Gastroesophageal sphincter (tissue), 4 donors: ENCODE measurements around the gene IL17RA. TPM values are rescaled to one million over a fixed set of nuclear protein-coding genes. Genes with fewer than 3 reads are reported as not detected.

Experiments used
- ATAC-seq: fragments of 150-250 bp; one replicate; pipeline ENCODE4 v1.9.1; 2016; ENCODE audit warnings: mild to moderate bottlenecking, moderate library complexity
- H3K27ac ChIP-seq, 4 donors: fragments of 200-600 bp; sonication (generic) in 3 of 4; 1 replicate in 3 of 4; 2 replicates in 1 of 4; pipeline ENCODE4 v1.5.1; 2016 to 2019
- H3K27me3 ChIP-seq: fragments of 200-600 bp; sonication (generic); one replicate; pipeline ENCODE4 v1.5.1; 2019
- H3K36me3 ChIP-seq, 2 donors: fragments of 200-600 bp; sonication (generic); one replicate each; pipeline ENCODE4 v1.5.1; 2019; ENCODE audit warnings: control low read depth in 1 of 2
- H3K4me1 ChIP-seq, 3 donors: fragments of 200-600 bp; sonication (generic); 1 replicate in 2 of 3; 2 replicates in 1 of 3; pipeline ENCODE4 v1.5.1; 2016 to 2019; ENCODE audit warnings: control low read depth in 2 of 3
- H3K4me3 ChIP-seq, 2 donors: fragments of 200-600 bp; sonication (generic); one replicate each; pipeline ENCODE4 v1.5.1; 2019; ENCODE audit warnings: mild to moderate bottlenecking in 1 of 2, moderate library complexity in 1 of 2
- H3K9me3 ChIP-seq, 3 donors: fragments of 200-600 bp; sonication (generic); one replicate each; pipeline ENCODE4 v1.5.1; 2017 to 2019; ENCODE audit warnings: control low read depth in 2 of 3
- EP300 ChIP-seq: sonication (generic); formaldehyde crosslinking; IDR thresholded peaks from one replicate; pipeline ENCODE4 v1.6.1; 2017; ENCODE audit warnings: antibody characterized with exemption, mild to moderate bottlenecking
- POLR2A ChIP-seq, 2 donors: fragments of 450-650 bp; IDR thresholded peaks; one replicate each; pipeline ENCODE4 v1.6.1; 2017; ENCODE audit warnings: antibody characterized with exemption in 2 of 2, mild to moderate bottlenecking in 2 of 2, moderate library complexity in 1 of 2
- POLR2AphosphoS5 ChIP-seq: sonication (generic); formaldehyde crosslinking; IDR thresholded peaks from one replicate; pipeline ENCODE4 v1.6.1; 2017; ENCODE audit warnings: antibody characterized with exemption
- WGBS, 2 donors: methylation state at CpG; one replicate each; pipeline ENCODE4 v1.1.5; 2018; ENCODE audit warnings: low coverage in 1 of 2; 5-methylcytosine and 5-hydroxymethylcytosine counted together
- total RNA-seq, 4 donors: library from RNA; depleted of rRNA; stranded (reverse); fragments of >200 nt; gene quantifications; one replicate each; pipeline ENCODE4 v1.1.0, GENCODE V29; 2016
- TF ChIP-seq, protein P1 (sequence below), 4 experiments: fragments of 200-600 bp in 2 of 4; fragments of 450-650 bp in 2 of 4; sonication (generic) in 1 of 4; IDR thresholded peaks; one replicate each; pipeline ENCODE4 v1.5.1; 2017 to 2019; ENCODE audit warnings: antibody characterized with exemption in 4 of 4, mild to moderate bottlenecking in 2 of 4, moderate library complexity in 2 of 4

IL17RA gene
- total RNA-seq, 4 donors from 2014 or later, result 5.9 to 15.6 (median 14.2) TPM

DNA sequence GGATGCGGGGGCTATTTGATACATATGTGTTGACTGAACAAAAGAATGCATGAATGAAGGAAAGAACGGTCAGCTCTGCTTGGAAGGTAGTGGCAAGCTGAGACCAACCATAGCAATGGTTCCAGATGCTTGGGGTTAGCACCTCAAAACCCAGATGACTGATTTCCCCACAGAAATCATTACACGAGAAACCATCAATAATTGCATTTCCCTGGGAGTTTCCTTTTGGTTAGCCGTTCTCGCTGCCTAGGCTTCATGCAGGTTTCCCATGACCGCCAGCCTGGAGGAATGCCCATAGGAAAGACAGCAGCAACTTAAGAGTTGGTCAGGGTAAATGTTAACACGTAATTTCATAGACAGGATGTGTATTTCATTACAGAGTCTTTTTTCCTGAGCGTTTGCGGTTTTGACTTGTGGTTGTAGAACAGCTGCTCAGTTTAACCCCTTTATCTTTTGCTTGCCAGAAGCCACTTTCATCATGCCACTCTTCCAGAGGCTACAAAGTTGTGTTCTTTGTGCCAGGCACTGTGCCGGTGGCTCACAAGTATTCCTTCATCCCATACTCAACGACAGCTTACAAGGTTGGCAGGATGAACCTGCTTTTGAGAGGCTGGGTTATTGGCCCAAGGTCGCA is 2.8 kb downstream of the IL17RA start:
- no peak for ATAC-seq
- 72 to 77% methylated on average over 7 to 11 of the region's 12 CpGs for WGBS, 2 donors
- peak overlapping the region in 1 of 2 donors; percentile 4 for H3K4me3 ChIP-seq

DNA sequence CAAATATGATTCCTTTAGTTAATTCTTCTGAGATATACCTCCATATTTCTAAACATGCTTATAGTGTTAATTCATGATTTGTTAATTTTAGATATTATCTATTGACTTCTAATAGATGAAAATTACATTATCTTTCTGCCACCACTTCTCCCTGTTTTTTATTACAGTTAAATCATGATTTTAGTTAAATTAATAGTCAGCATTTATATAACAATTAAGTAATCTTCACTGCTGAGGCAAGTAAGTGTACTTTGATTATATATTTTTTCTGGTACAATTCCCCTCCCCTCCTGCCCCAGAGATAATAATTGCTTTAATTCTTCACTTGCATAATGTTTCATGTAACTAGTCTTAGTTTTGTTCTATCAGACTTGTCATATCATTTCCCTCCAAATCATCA is 5.8 kb downstream of the IL17RA start:
- peaks cover 0 to 18% (median 9%) of the 10 kb centered on the region in 3 donors for H3K4me1 ChIP-seq
- no peak for ATAC-seq
- H3K36me3 ChIP-seq, result no peaks in the 10 kb centered on the region
- H3K4me3 ChIP-seq, result no peak overlapping the region
- peaks cover 12% of the 10 kb centered on the region for H3K27me3 ChIP-seq
- no peak for TF ChIP-seq EP300
- TF ChIP-seq POLR2A (IDR thresholded peaks at IDR 0.05), result no peak
- H3K9me3 ChIP-seq, result no peaks in the 10 kb centered on the region
- H3K27ac ChIP-seq, result no peak overlapping the region

More for the DNA sequence above, 2.8 kb downstream of the IL17RA start:
- H3K9me3 ChIP-seq, result no peaks in the 10 kb centered on the region
- H3K27ac ChIP-seq, result no peak overlapping the region
- TF ChIP-seq, protein P1, sequence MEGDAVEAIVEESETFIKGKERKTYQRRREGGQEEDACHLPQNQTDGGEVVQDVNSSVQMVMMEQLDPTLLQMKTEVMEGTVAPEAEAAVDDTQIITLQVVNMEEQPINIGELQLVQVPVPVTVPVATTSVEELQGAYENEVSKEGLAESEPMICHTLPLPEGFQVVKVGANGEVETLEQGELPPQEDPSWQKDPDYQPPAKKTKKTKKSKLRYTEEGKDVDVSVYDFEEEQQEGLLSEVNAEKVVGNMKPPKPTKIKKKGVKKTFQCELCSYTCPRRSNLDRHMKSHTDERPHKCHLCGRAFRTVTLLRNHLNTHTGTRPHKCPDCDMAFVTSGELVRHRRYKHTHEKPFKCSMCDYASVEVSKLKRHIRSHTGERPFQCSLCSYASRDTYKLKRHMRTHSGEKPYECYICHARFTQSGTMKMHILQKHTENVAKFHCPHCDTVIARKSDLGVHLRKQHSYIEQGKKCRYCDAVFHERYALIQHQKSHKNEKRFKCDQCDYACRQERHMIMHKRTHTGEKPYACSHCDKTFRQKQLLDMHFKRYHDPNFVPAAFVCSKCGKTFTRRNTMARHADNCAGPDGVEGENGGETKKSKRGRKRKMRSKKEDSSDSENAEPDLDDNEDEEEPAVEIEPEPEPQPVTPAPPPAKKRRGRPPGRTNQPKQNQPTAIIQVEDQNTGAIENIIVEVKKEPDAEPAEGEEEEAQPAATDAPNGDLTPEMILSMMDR (IDR thresholded peaks at IDR 0.05), result no peak
- TF ChIP-seq POLR2AphosphoS5 (no peak), POLR2A (IDR thresholded peaks at IDR 0.05) (no peak), EP300 (no peak)
- peaks cover 0 to 33% (median 9%) of the 10 kb centered on the region in 3 donors for H3K4me1 ChIP-seq
- H3K27me3 ChIP-seq, result peaks cover 29% of the 10 kb centered on the region
- no peaks in the 10 kb centered on the region for H3K36me3 ChIP-seq

DNA sequence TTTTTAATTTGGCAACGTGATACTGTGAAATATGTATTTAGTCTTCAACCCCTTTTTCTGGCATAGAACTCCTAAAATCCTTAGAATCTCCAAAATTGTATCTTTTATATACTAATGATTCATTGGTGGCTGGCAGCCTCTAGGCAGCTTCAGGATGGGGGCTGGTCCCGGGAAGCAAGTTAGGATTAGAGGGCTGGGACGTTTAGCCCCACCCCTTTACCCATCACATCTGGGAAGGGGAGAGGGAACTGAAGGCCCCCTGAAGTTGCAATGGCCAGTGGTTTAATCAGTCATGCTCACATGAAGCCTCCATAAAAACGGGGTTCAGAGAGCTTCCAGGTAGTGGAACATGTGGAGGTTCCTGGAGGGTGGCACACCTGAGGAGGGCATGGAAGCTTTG is 7.1 kb downstream of the IL17RA start:
- Histone ChIP-seq H3K27me3 (peaks cover 3% of the 10 kb centered on the region), H3K36me3 (peaks cover 0 to under 1% of the 10 kb centered on the region in 2 donors), H3K27ac (no peak overlapping the region), H3K4me1 (peaks cover 0 to 7% (median 2%) of the 10 kb centered on the region in 3 donors), H3K4me3 (no peak overlapping the region), H3K9me3 (no peaks in the 10 kb centered on the region)
- TF ChIP-seq, protein P1 (IDR thresholded peaks at IDR 0.05), result no peak
- TF ChIP-seq POLR2AphosphoS5 (no peak), POLR2A (IDR thresholded peaks at IDR 0.05) (no peak), EP300 (no peak)
- ATAC-seq, result no peak
- 63 to 82% methylated on average over 2 to 3 of the region's 4 CpGs for WGBS, 2 donors

DNA sequence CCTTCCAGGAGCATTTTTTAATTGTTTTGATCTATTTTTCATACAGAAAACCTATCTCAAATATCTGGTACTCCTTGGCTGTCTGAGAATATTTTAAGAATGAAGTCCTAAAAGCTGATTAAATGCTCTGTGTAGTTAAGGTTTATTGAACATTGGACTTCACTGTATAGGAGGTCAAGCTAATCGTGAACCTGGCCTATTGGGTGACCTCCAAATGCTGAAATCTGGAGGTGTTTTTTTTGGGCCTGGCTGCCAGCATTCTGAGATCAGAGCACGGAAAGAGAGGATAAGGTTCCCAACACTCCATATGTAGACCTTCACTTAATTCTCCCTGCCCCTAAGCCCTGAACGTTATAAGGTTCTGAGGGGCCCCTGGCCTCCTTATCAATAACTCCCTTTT is 8.3 kb downstream of the IL17RA start:
- ATAC-seq, result no peak
- H3K36me3 ChIP-seq, result peaks cover 0 to 13% of the 10 kb centered on the region in 2 donors
- no peak overlapping the region for H3K27ac ChIP-seq
- H3K4me3 ChIP-seq, result no peak overlapping the region
- H3K9me3 ChIP-seq, result no peaks in the 10 kb centered on the region
- no peak for TF ChIP-seq POLR2AphosphoS5
- TF ChIP-seq, protein P1 (IDR thresholded peaks at IDR 0.05), result no peak
- TF ChIP-seq POLR2A (IDR thresholded peaks at IDR 0.05), result no peak
- TF ChIP-seq EP300, result no peak
- 60 to 80% methylated on average over 3 of the region's 3 CpGs for WGBS, 2 donors
- H3K27me3 ChIP-seq, result peaks cover 3% of the 10 kb centered on the region
- H3K4me1 ChIP-seq, result no peaks in the 10 kb centered on the region

DNA sequence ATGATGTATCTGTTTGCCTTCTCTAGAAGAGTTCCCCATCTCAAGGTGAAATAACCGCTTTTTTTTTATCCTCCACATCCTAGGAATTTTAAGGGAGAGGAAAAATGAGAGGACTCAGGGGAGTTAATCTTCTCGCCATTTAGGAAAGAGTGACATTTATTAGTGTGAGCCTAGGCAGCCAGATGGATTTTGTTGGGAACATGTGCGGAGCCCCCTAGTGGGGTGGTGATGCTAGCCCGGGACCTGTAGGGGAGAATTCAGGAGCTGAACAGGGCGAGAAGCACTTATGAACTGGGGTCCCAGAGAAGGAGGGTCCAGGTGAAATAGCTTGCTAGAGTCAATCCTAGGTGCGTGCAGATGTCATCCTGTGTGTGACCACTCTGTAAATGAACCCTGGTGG is 10.7 kb downstream of the IL17RA start:
- Histone ChIP-seq H3K4me3 (no peak overlapping the region), H3K27me3 (no peaks in the 10 kb centered on the region), H3K36me3 (peaks cover 0 to 37% of the 10 kb centered on the region in 2 donors), H3K27ac (no peak overlapping the region), H3K9me3 (no peaks in the 10 kb centered on the region), H3K4me1 (no peaks in the 10 kb centered on the region)
- WGBS, 2 donors, result 65 to 84% methylated on average over 4 to 5 of the region's 6 CpGs
- TF ChIP-seq, protein P1 (IDR thresholded peaks at IDR 0.05), result no peak
- TF ChIP-seq EP300 (no peak), POLR2AphosphoS5 (no peak), POLR2A (IDR thresholded peaks at IDR 0.05) (no peak)
- ATAC-seq, result no peak
